Measurements from ENCODE around the gene ITGB1.
"Not testable (repeated sequence)": the region's sequence is repeated elsewhere in the genome, so short reads cannot be mapped to it uniquely, and the experiment has no call there.

ITGB1 gene

GRCh38 chr10:32958085-32959005, at the start of gene ITGB1:
Gene ITGB1, minus strand, starts transcription at chr10:32958230. Its CDS starts 22,672 bp downstream, at chr10:32935558.
- peak; percentile 98 for DNase-seq

GRCh38 chr10:33006342-33006887, 48.4 kb upstream of the ITGB1 start:
- DNase-seq: no peak

GRCh38 chr10:33005322-33006301, 47.6 kb upstream of the ITGB1 start:
- peak; percentile 26 for DNase-seq

- DNase-seq: no peak
These were observed 44.0 kb upstream of the ITGB1 start for GRCh38 chr10:33001908-33002492.

GRCh38 chr10:32998060-32998581, 40.1 kb upstream of the ITGB1 start:
- not testable (repeated sequence) for DNase-seq

- DNase-seq: no peak
These were observed 37.7 kb upstream of the ITGB1 start for GRCh38 chr10:32995751-32996150.

GRCh38 chr10:32995066-32995622, 37.1 kb upstream of the ITGB1 start:
- DNase-seq: no peak

GRCh38 chr10:32994632-32995031, 36.6 kb upstream of the ITGB1 start:
- not testable (repeated sequence) for DNase-seq

GRCh38 chr10:32992310-32992709, 34.3 kb upstream of the ITGB1 start:
- DNase-seq: not testable (repeated sequence)

- DNase-seq: no peak
These were observed 32.8 kb upstream of the ITGB1 start for GRCh38 chr10:32990811-32991210.

GRCh38 chr10:32988604-32989003, 30.6 kb upstream of the ITGB1 start:
- DNase-seq: no peak

GRCh38 chr10:32987172-32987571, 29.1 kb upstream of the ITGB1 start:
- no peak for DNase-seq

- no peak for DNase-seq
These were observed 27.8 kb upstream of the ITGB1 start for GRCh38 chr10:32985775-32986350.

- DNase-seq: no peak
These were observed 27.3 kb upstream of the ITGB1 start for GRCh38 chr10:32985341-32985764.

- no peak for DNase-seq
These were observed 26.1 kb upstream of the ITGB1 start for GRCh38 chr10:32984003-32984600.

GRCh38 chr10:32982911-32983909, 25.2 kb upstream of the ITGB1 start:
- no peak for DNase-seq

GRCh38 chr10:32982293-32982709, 24.3 kb upstream of the ITGB1 start:
- DNase-seq: no peak

- DNase-seq: no peak
These were observed 23.7 kb upstream of the ITGB1 start for GRCh38 chr10:32981760-32982159.

GRCh38 chr10:32980558-32981468, 22.8 kb upstream of the ITGB1 start:
- DNase-seq: peak; percentile 84
